Measurements from ENCODE around the gene IGSF23.
"Not testable (repeated sequence)": the region's sequence is repeated elsewhere in the genome, so short reads cannot be mapped to it uniquely, and the experiment has no call there.

Gene IGSF23

GRCh38 chr19:44587963-44588770 is 25.2 kb upstream of the IGSF23 start:
- ATAC-seq (peak; percentile 78), DNase-seq (peak; percentile 11)

GRCh38 chr19:44588771-44589112 is 24.6 kb upstream of the IGSF23 start:
- ATAC-seq, result no peak

GRCh38 chr19:44590245-44591059 is 22.9 kb upstream of the IGSF23 start:
- no peak for ATAC-seq
- no peak for DNase-seq

More at GRCh38 chr19:44588771-44589112, 24.6 kb upstream of the IGSF23 start:
- DNase-seq, result no peak

- ATAC-seq, DNase-seq: not testable (repeated sequence)
Measured at GRCh38 chr19:44591340-44591993, 21.9 kb upstream of the IGSF23 start.

- no peak for ATAC-seq
- no peak for DNase-seq
Measured at GRCh38 chr19:44592451-44592890, 20.9 kb upstream of the IGSF23 start.

GRCh38 chr19:44593294-44593693 is 20.1 kb upstream of the IGSF23 start:
- ATAC-seq, result no peak
- no peak for DNase-seq

- ATAC-seq, result not testable (repeated sequence)
Measured at GRCh38 chr19:44593866-44594266, 19.5 kb upstream of the IGSF23 start.

GRCh38 chr19:44596428-44597130 is 16.8 kb upstream of the IGSF23 start:
- no peak for ATAC-seq
- DNase-seq, result no peak

More at GRCh38 chr19:44593866-44594266, 19.5 kb upstream of the IGSF23 start:
- DNase-seq, result not testable (repeated sequence)

- DNase-seq (no peak), ATAC-seq (no peak)
Measured at GRCh38 chr19:44597131-44597491, 16.3 kb upstream of the IGSF23 start.

GRCh38 chr19:44598355-44598754 is 15.0 kb upstream of the IGSF23 start:
- ATAC-seq (no peak), DNase-seq (no peak)

GRCh38 chr19:44598880-44599279 is 14.5 kb upstream of the IGSF23 start:
- no peak for DNase-seq
- ATAC-seq, result no peak

- ATAC-seq, result no peak
Measured at GRCh38 chr19:44600466-44600865, 12.9 kb upstream of the IGSF23 start.

GRCh38 chr19:44602081-44602480 is 11.3 kb upstream of the IGSF23 start:
- no peak for DNase-seq
- no peak for ATAC-seq

More at GRCh38 chr19:44600466-44600865, 12.9 kb upstream of the IGSF23 start:
- DNase-seq, result no peak

- ATAC-seq (no peak), DNase-seq (no peak)
Measured at GRCh38 chr19:44603201-44603945, 10.0 kb upstream of the IGSF23 start.

GRCh38 chr19:44604241-44604640 is 9.1 kb upstream of the IGSF23 start:
- ATAC-seq (no peak), DNase-seq (no peak)

GRCh38 chr19:44605547-44605946 is 7.8 kb upstream of the IGSF23 start:
- DNase-seq, result no peak
- no peak for ATAC-seq

GRCh38 chr19:44607049-44607448 is 6.3 kb upstream of the IGSF23 start:
- DNase-seq, result no peak
- no peak for ATAC-seq

- no peak for DNase-seq
- no peak for ATAC-seq
Measured at GRCh38 chr19:44607917-44608316, 5.4 kb upstream of the IGSF23 start.

- ATAC-seq, result no peak
- DNase-seq, result no peak
Measured at GRCh38 chr19:44608391-44608821, 5.0 kb upstream of the IGSF23 start.

GRCh38 chr19:44609219-44609618 is 4.1 kb upstream of the IGSF23 start:
- no peak for ATAC-seq
- DNase-seq, result no peak

- not testable (repeated sequence) for ATAC-seq, DNase-seq
Measured at GRCh38 chr19:44610497-44610896, 2.9 kb upstream of the IGSF23 start.
